GM23338 (cell line): Measurements from ENCODE around the gene S100A5. TPM values are rescaled to one million over a fixed set of nuclear protein-coding genes. Genes with fewer than 3 reads are reported as not detected.

ENCODE experiments used
- ATAC-seq: fragments of 200-7000 bp; cut with Tn5 transposase; 3 replicates; pipeline ENCODE4 v1.9.1; 2020
- DNase-seq: peaks from one replicate; pipeline ENCODE4 v3.0.0-alpha.2; 2015; ENCODE audit warnings: low spot score
- H2AFZ ChIP-seq: fragments of 200-600 bp; sonication (generic); 2 replicates; pipeline ENCODE4 v1.8.0; 2016; ENCODE audit warnings: antibody characterized with exemption, mild to moderate bottlenecking, moderate library complexity
- H3F3A ChIP-seq: fragments of 200-600 bp; sonication (generic); replicated peaks from 2 replicates; pipeline ENCODE4 v1.8.0; 2017; ENCODE audit warnings: antibody characterized with exemption, mixed run types, low read depth
- H3K27ac ChIP-seq: fragments of 200-600 bp; sonication (generic); 2 replicates; pipeline ENCODE4 v1.6.1; 2016; ENCODE audit warnings: low read depth
- H3K27me3 ChIP-seq: fragments of 200-600 bp; sonication (generic); 2 replicates; pipeline ENCODE4 v1.8.0; 2016; ENCODE audit warnings: mild to moderate bottlenecking, mixed run types, moderate library complexity; ENCODE audit not compliant: insufficient read depth
- H3K36me3 ChIP-seq: fragments of 200-600 bp; sonication (generic); 2 replicates; pipeline ENCODE4 v1.8.0; 2016; ENCODE audit warnings: mild to moderate bottlenecking; ENCODE audit not compliant: insufficient read depth
- H3K4me1 ChIP-seq: fragments of 200-600 bp; sonication (generic); 2 replicates; pipeline ENCODE4 v1.8.0; 2016; ENCODE audit warnings: mild to moderate bottlenecking, moderate library complexity; ENCODE audit not compliant: insufficient read depth
- H3K4me2 ChIP-seq: fragments of 200-600 bp; sonication (generic); 2 replicates; pipeline ENCODE4 v1.7.1; 2017; ENCODE audit warnings: mixed run types
- H3K4me3 ChIP-seq: fragments of 200-600 bp; sonication (generic); 2 replicates; pipeline ENCODE4 v1.6.1; 2016; ENCODE audit warnings: mixed run types
- H3K79me2 ChIP-seq: fragments of 200-600 bp; sonication (generic); replicated peaks from 2 replicates; pipeline ENCODE4 v1.8.0; 2017; ENCODE audit warnings: mild to moderate bottlenecking; ENCODE audit not compliant: insufficient read depth
- H3K9me2 ChIP-seq: fragments of 200-600 bp; sonication (generic); 2 replicates; pipeline ENCODE4 v1.8.0; 2017; ENCODE audit not compliant: insufficient read depth
- H4K20me1 ChIP-seq: fragments of 200-600 bp; sonication (generic); replicated peaks from 2 replicates; pipeline ENCODE4 v1.8.0; 2017; ENCODE audit warnings: mild to moderate bottlenecking; ENCODE audit not compliant: insufficient read depth
- H3K27ac Mint-ChIP-seq: 2 replicates; pipeline ENCODE4 v1.8.0; 2020; ENCODE audit warnings: inconsistent platforms, mild to moderate bottlenecking, moderate library complexity, mixed read lengths
- H3K27me3 Mint-ChIP-seq: 3 replicates; pipeline ENCODE4 v1.8.0; 2022; ENCODE audit warnings: low read depth, mild to moderate bottlenecking, moderate library complexity, mixed read lengths, inconsistent platforms; ENCODE audit not compliant: insufficient read depth, poor library complexity
- H3K36me3 Mint-ChIP-seq: 3 replicates; pipeline ENCODE4 v1.8.0; 2021; ENCODE audit warnings: low read depth, mild to moderate bottlenecking, inconsistent platforms, moderate library complexity, mixed read lengths
- H3K4me1 Mint-ChIP-seq: 3 replicates; pipeline ENCODE4 v1.8.0; 2020; ENCODE audit warnings: mild to moderate bottlenecking, inconsistent platforms, mixed read lengths
- H3K4me3 Mint-ChIP-seq: 3 replicates; pipeline ENCODE4 v1.8.0; 2021; ENCODE audit warnings: moderate library complexity, mild to moderate bottlenecking, inconsistent platforms, mixed read lengths
- H3K9me3 Mint-ChIP-seq: 3 replicates; pipeline ENCODE4 v1.8.0; 2020; ENCODE audit warnings: moderate library complexity, mild to moderate bottlenecking, inconsistent platforms, mixed read lengths
- CREB1 ChIP-seq: fragments of 250-450 bp; sonication (Bioruptor Pico); IDR thresholded peaks from 2 replicates; pipeline ENCODE4 v1.5.0; 2020; ENCODE audit warnings: low read depth, mild to moderate bottlenecking, moderate library complexity
- CTCF ChIP-seq, 2 experiments: fragments of 200-600 bp in 1 of 2; sonication (generic) in 1 of 2; conservative IDR thresholded peaks; 2 replicates each; pipeline versions ENCODE4 v1.5.1 to v1.6.1; 2016 to 2017; ENCODE audit warnings: antibody characterized with exemption in 2 of 2, low read depth in 2 of 2, mild to moderate bottlenecking in 2 of 2, moderate library complexity in 1 of 2
- ETS1 ChIP-seq: IDR thresholded peaks from 2 replicates; pipeline ENCODE4 v1.6.1; 2016; ENCODE audit warnings: antibody characterized with exemption
- EZH2 ChIP-seq: fragments of 200-600 bp; sonication (generic); IDR thresholded peaks from one replicate; pipeline ENCODE4 v1.8.0; 2017; ENCODE audit warnings: antibody characterized with exemption, mild to moderate bottlenecking, low read depth; ENCODE audit not compliant: unreplicated experiment
- EZH2phosphoT487 ChIP-seq: fragments of 200-600 bp; sonication (generic); IDR thresholded peaks from one replicate; pipeline ENCODE4 v1.8.1; 2018; ENCODE audit warnings: antibody characterized with exemption; ENCODE audit not compliant: unreplicated experiment
- JUNB ChIP-seq: IDR thresholded peaks from one replicate; pipeline ENCODE4 v1.6.1; 2016; ENCODE audit warnings: antibody characterized with exemption; ENCODE audit not compliant: unreplicated experiment
- NANOG ChIP-seq: IDR thresholded peaks from 2 replicates; pipeline ENCODE4 v1.6.1; 2016; ENCODE audit warnings: antibody characterized with exemption, borderline replicate concordance
- POLR2AphosphoS5 ChIP-seq: IDR thresholded peaks from 2 replicates; pipeline ENCODE4 v1.6.1; 2016; ENCODE audit warnings: antibody characterized with exemption, low read depth
- REST ChIP-seq: IDR thresholded peaks from one replicate; pipeline ENCODE4 v1.6.1; 2018; ENCODE audit warnings: antibody characterized with exemption; ENCODE audit not compliant: unreplicated experiment
- STAT1 ChIP-seq: IDR thresholded peaks from one replicate; pipeline ENCODE4 v1.6.1; 2016; ENCODE audit warnings: antibody characterized with exemption; ENCODE audit not compliant: unreplicated experiment
- ZNF114 ChIP-seq: fragments of 250-450 bp; sonication (Bioruptor Pico); IDR thresholded peaks from 2 replicates; pipeline ENCODE4 v1.5.0; 2020; ENCODE audit warnings: mild to moderate bottlenecking, moderate library complexity
- ZNF331 ChIP-seq: fragments of 250-450 bp; sonication (Bioruptor Pico); IDR thresholded peaks from 2 replicates; pipeline ENCODE4 v1.5.0; 2020; ENCODE audit warnings: low read depth, mild to moderate bottlenecking, moderate library complexity
- ZNF462 ChIP-seq: fragments of 250-450 bp; sonication (Bioruptor Pico); IDR thresholded peaks from 2 replicates; pipeline ENCODE4 v1.5.0; 2020; ENCODE audit warnings: mild to moderate bottlenecking, moderate library complexity
- polyA plus RNA-seq: library from polyadenylated mRNA; unstranded; fragments of >200 nt; fragmentation: Nextera tagmentation; extraction: Ambion mirVana; gene quantifications from 2 replicates; pipeline ENCODE4 v1.2.1, GENCODE V29; 2016
- total RNA-seq: library from RNA; depleted of rRNA; stranded (reverse); fragments of >200 nt; shearing (Covaris generic); gene quantifications from 2 replicates; pipeline ENCODE4 v1.2.3, GENCODE V29; 2014

S100A5 gene
- total and polyA plus RNA-seq, 2 experiments from 2014 or later, result 0.47 TPM; not detected in 1

GRCh38 chr1:153503766-153504165 is 37.0 kb downstream of the S100A5 start:
- ATAC-seq, result no peak
- no peaks in the 10 kb centered on the region for H3K36me3 Mint-ChIP-seq
- Histone ChIP-seq H4K20me1 (no peaks in the 10 kb centered on the region), H3K9me2 (no peaks in the 10 kb centered on the region), H3K27me3 (no peaks in the 10 kb centered on the region), H3K4me1 (no peaks in the 10 kb centered on the region; the same call in 1 of the 2 replicates), H3K36me3 (no peaks in the 10 kb centered on the region), H3K27ac (no peak overlapping the region), H3K79me2 (no peaks in the 10 kb centered on the region), H3K4me3 (no peak overlapping the region), H3K4me2 (no peak overlapping the region), H3F3A (no peaks in the 10 kb centered on the region), H2AFZ (no peak overlapping the region)
- TF ChIP-seq ZNF114 (CRISPR knock-in tag), result no peak
- TF ChIP-seq REST, result no peak
- TF ChIP-seq JUNB, result no peak
- TF ChIP-seq ZNF331, result no peak
- TF ChIP-seq POLR2AphosphoS5, result no peak
- no peak for TF ChIP-seq STAT1
- TF ChIP-seq NANOG, result no peak
- TF ChIP-seq EZH2, result no peak
- TF ChIP-seq EZH2phosphoT487, result no peak
- TF ChIP-seq CREB1, result no peak
- no peak for TF ChIP-seq ETS1
- no peak for TF ChIP-seq CTCF (conservative IDR thresholded peaks at IDR 0.05; ENCODE audit: low read depth in 2 of 2)
- no peak for TF ChIP-seq ZNF462 (CRISPR knock-in tag)
- H3K4me1 Mint-ChIP-seq, result peaks cover 9% of the 10 kb centered on the region; the same call in 2 of the 3 replicates
- no peaks in the 10 kb centered on the region for H3K9me3 Mint-ChIP-seq
- DNase-seq, result no peak
- no peak overlapping the region for H3K4me3 Mint-ChIP-seq
- peaks cover 2% of the 10 kb centered on the region for H3K27me3 Mint-ChIP-seq
- no peak overlapping the region for H3K27ac Mint-ChIP-seq
